Left lobe of liver (tissue), 2 donors: ENCODE measurements around the gene RFTN2. TPM values are rescaled to one million over a fixed set of nuclear protein-coding genes. Genes with fewer than 3 reads are reported as not detected.
"Not testable (repeated sequence)": the region's sequence is repeated elsewhere in the genome, so short reads cannot be mapped to it uniquely, and the experiment has no call there.

Experiments used
- ATAC-seq: fragments of 200-7000 bp; cut with Tn5 transposase; one replicate; pipeline ENCODE4 v1.9.1; 2020; ENCODE audit warnings: mild to moderate bottlenecking, moderate library complexity
- DNase-seq: peaks from one replicate; pipeline ENCODE4 v3.0.0-alpha.2; 2020; ENCODE audit warnings: low spot score
- total RNA-seq: library from RNA; stranded (reverse); gene quantifications from one replicate; pipeline ENCODE4 v1.2.1, GENCODE V29; 2021
- donor health status: DM: no; HTN: no; CAD: no; lungs with moderate emphysema.
- donor health status: DM: no; HTN: yes; CAD: no.

RFTN2 gene, protein sequence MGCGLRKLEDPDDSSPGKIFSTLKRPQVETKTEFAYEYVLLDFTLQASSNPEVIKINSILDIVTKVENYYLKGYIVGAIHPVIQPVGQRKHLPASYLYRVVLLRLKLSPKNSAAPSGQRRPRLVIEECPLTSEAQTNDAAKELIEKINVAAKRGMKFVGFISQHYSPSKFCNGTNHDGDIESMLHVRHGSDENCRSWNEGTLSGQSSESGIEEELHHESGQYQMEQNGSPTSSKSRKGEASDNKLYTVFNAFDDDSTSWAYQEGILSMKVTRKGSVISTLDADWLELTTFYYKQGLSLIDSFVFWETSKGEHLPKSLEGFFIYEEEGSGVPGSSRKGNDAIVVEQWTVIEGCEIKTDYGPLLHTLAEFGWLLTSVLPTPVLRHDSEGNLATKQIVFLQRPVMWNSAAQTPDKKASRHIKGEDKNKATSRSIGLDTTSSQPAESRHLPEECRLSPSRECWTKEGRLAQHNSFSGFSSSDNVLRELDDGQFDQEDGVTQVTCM
- 1.1 TPM for total RNA-seq

DNA sequence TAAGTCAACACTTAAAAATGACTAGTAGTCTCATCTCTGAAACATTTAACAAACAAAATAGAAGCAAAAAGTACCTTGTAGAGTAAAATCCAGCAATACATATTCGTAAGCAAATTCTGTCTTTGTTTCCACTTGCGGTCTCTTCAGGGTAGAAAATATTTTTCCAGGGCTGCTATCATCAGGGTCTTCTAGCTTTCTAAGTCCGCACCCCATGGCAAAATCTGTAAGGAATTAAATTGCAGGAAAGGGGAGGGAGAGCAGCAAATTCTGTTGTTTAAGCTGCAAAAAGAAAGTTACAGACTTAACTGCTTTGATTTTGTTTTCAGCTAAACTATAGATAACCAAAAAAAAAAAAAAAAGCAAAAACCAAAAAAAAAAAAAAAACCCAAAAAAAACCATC lies at the start of gene RFTN2:
Gene RFTN2 (minus strand): TSS at position 342 of the 400 bp plus-strand sequence. CDS start 129 bp downstream, at position 213.
- ATAC-seq (no peak), DNase-seq (no peak)

DNA sequence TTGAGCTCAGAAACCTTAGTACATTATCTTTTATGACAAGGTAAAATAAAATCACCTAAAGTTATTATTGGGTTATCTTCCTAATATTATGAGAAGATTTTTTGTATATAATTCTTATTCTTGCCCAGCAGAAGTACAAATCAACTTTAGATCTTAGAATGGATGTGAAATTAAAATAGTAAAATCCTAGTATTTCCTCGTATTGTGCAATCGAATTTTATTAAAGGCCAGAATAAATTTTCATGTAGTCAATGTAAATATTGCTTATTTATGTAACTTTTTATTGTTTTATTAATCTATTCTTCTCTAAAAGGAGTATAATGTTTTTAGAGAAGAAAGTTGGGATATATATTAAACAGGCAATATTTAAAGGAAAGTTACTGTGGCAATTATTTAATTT lies 42.5 kb upstream of the RFTN2 start:
- no peak for DNase-seq
- no peak for ATAC-seq

DNA sequence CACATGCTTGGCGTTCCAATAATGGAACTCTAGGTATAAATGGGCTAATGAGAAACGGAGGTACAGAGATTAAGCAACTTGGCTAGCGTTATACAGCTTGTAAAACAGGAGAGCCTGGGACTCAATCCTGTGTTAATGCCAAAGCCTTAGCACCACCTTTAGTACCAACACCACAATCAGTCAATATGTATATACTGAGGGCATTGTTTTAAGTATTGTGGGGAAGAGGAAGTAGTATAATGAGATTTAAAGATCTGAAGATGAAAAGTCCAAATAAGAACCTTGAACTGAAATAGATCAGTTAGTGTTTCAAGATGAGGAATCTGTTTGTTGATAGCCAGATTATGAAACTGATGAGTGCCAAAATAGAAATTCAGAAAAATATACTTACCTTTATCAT lies 37.9 kb upstream of the RFTN2 start:
- ATAC-seq = no peak
- DNase-seq = no peak

DNA sequence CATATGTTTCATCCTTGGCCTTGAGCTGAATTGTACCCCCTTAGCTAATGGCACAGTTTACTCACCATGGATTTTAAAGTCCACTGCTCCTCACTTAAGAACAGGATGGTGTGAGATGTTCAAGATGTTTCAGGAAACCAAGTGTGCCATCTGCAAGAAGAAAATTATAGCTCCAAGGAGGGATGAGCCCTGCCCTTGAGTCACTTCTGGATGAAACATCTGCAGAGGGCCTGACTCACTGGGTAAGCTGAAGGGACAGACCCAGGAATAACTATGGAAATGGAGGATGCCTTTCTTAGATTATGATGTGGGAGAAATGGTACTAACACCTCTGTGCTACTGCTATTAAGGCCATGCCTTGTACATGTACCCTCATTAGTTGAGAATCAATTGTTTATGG lies 36.2 kb upstream of the RFTN2 start:
- DNase-seq (no peak), ATAC-seq (no peak)

DNA sequence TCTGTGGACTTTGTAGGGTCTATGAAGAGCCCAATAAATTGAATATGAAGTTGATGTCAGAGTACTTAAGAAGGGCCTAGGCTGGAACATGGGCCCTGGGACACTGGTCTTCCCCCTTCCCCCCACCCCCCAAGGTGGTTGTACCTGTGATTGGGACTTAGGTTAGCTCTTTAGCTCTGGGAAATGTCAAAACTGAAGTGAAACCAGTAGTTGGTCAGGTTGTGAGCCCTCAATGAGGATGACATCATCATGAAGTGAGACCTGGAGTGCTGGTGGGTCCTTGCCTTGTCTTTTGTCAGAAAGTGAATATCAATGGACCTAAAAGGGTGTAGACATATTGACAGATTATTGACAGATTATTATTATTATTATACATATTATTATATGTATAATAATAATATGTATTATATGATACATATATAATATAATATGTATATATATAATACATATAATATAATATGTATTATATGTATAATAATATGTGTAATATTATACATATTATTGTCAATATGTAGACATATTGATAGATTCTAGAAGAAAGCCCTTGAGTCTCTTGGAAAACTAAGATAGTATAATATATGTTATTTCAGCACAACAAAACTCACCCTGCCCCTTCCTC lies 35.1 kb upstream of the RFTN2 start:
- ATAC-seq = no peak

DNA sequence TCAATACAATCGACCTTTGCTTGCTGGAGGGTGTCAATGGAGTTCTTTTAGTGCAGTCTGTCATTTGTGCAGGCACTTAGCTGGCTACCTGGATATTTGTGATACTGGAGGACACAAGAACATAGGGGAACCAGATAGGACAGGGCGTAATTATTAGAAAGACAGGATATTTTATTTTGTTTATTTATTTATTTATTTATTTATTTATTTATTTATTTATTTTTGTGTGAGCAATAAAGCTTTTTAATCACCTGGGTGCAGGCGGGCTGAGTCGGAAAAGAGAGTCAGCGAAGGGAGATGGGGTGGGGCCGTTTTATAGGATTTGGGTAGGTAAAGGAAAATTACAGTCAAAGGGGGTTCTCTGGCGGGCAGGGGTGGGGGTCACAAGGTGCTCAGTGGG lies 33.8 kb upstream of the RFTN2 start:
- not testable (repeated sequence) for DNase-seq, ATAC-seq

More for the DNA sequence above, 35.1 kb upstream of the RFTN2 start:
- no peak for DNase-seq

DNA sequence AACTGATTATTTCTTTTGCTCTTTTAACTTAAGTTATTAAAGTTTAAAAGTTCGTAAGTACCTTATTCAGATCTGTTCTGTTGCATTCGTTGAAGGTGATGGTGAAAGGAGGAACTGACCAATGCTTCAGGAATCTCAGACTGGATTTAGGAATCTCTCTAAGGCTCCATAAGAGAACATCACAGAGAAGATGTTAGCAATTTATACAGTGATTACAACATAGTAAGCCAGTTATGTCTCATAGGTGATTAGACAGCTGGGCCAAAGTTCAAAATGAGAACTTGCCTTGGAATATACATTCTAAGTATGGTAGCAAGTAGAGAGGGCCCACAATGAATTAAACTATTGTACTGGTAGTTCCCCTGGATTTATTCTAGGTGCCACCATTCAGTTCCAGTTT lies 32.9 kb upstream of the RFTN2 start:
- ATAC-seq (no peak), DNase-seq (no peak)

DNA sequence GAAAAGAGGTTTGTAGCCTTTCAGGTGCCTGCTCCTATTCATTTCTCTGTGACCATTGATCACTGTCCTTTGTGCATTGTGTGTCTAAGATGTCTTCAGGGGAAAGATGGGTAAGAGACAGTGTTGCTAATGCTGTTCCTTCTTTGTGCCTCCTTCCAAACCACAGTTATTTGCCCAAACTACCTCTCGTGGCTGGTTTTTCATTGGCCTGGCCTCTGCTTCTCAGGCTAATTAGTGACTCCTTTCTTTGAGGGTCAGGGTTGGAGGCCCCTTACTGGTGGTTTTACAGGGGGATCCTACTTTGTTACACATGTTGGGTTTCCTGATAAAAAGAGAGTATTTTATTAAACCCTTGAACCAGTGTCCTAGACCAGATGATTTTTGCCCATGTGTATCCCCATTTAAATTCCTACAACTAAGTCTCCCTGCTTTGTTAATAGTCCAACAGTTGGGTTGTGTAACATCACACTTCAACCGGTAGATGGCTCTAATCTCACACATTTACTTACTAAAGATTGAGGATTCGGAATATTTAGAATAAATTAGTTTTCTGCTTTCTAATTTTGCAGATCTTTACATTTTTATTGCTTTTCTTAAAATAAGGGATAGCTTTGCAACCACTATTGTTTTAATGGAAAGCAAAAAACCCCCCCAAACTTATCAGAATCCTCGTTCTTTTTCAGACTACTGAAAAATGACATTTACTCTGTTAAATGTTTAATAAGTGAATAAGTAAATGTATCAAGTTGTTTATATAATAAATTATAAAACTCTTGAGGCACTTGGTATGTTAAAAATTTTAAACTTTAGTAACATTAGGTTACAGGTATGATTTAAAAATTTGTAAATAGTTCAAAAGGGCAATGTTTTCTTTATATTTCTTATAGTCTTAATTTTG lies 32.2 kb upstream of the RFTN2 start:
- no peak for DNase-seq
- peak; percentile 40 for ATAC-seq

DNA sequence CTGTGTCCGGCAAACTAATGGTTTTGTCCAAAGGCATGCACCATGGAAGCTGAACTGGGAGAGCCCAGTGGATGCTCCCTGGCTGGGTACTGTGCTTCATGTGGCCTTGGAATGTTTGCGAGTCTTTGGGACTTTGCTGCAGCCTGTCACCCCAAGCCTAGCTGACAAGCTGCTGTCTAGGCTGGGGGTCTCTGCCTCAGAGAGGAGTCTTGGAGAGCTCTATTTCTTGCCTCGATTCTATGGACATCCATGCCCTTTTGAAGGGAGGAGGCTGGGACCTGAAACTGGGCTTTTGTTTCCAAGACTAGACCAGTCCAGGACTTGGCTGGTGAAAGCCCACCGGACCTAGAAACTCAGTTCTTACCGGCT lies 31.4 kb upstream of the RFTN2 start:
- ATAC-seq (no peak), DNase-seq (no peak)

DNA sequence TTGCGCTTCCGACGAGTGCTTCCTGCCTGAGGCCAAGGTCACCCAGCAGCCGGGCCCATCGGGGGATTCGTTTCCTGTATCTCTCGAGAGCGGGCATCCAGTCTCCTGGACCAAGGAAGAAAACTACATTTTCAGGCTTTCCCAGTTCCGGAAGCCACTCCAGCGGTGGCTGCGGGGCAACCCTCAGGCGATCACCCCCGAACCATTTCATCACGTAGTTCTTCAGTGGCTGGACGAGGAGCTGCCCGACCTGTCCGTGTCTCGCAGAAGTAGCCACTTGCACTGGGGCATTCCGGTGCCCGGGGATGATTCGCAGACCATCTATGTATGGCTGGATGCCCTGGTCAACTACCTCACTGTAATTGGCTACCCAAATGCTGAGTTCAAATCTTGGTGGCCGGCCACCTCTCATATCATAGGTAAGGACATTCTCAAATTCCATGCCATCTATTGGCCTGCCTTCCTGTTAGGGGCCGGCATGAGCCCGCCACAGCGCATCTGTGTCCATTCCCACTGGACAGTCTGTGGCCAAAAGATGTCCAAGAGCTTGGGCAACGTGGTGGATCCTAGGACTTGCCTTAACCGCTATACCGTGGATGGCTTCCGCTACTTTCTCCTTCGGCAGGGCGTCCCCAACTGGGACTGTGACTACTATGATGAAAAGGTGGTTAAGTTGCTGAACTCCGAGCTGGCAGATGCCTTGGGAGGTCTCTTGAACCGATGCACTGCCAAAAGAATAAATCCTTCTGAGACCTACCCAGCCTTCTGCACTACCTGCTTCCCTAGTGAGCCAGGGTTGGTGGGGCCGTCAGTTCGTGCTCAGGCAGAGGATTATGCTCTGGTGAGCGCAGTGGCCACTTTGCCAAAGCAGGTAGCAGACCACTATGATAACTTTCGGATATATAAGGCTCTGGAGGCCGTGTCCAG lies 30.8 kb upstream of the RFTN2 start:
- ATAC-seq = peak; percentile 1

DNA sequence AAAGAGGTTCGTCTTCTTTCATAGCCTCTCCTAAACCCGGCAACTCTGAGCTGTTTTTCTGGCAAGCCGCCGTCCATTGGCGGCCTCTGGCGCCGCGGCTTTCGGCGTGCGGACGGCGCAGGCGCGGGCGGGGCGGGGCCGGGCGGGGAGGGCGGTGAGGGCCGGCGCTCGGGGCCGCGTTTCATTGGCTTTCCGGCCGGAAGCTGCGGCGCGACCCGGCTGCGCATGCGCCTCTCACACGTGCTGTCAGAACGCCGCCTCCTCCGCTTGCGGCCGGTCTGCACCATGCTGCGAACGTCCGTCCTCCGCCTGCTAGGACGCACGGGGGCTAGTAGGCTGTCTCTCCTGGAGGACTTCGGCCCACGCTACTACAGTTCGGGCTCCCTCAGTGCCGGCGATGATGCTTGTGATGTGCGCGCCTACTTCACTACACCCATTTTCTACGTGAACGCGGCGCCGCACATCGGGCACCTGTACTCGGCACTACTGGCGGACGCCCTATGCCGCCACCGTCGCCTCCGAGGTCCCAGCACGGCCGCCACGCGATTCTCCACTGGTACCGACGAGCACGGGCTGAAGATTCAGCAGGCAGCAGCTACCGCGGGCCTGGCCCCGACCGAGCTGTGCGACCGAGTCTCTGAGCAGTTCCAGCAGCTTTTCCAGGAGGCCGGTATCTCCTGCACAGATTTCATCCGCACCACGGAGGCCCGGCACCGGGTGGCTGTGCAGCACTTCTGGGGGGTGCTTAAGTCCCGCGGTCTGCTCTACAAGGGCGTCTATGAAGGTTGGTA lies 29.9 kb upstream of the RFTN2 start, which contains the start of gene MARS2:
Gene MARS2 (plus strand): TSS at position 249 of the 791 bp plus-strand sequence. CDS start 37 bp downstream, at position 286.
- peak; percentile 95 for DNase-seq
- ATAC-seq = peak; percentile 91

More for the DNA sequence above, 30.8 kb upstream of the RFTN2 start:
- no peak for DNase-seq

DNA sequence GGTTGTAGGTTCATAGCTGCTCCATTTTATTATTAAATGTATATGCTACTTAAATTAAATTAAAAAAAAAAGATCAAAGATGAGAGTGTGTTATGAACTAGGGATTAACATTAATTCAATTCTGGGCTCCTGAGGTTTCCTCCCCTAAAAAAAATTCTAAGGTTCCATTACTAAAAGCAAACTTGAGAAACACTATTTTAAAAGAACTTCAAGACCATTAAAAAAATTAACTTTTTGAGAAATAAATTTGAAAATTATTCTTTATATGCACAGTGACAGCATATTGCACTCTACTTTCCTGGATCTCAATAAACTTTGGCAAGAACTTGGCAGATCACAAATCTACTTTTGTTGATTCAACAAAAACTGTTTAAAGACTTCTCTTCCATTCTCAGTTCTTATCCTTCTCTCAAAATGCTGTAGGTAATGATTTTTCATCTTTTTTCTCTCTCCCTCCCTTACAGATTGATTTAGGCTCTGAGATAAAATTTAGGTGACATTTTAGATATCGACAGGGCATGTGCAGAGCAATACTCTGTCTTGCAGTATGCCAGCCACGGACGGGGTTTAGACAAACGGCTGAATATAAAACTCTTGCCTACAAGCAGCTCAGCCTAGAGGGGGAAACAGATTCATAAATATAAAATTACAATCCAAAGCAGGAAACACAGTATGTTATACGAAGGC lies 29.2 kb upstream of the RFTN2 start:
- ATAC-seq = peak; percentile 57
- no peak for DNase-seq

DNA sequence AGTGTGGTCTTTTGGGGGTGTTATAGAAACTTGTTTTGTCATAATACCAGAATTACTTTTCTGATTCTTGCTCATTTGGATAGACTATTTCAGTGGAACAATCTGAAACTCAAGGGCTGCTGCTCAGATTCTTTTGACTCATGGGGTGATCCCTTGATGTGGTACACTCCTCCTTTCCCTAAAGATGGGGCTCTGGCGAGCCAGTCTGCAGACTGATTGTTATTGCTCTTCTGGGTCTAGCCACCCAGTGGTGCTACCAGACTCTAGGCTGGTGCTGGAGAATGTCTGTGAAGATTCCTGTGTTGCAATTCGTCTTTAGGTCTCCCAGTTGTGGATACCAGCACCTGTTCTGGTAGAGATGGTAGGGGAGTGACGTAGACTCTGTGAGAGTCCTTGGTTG lies 25.6 kb upstream of the RFTN2 start:
- ATAC-seq (no peak), DNase-seq (no peak)

DNA sequence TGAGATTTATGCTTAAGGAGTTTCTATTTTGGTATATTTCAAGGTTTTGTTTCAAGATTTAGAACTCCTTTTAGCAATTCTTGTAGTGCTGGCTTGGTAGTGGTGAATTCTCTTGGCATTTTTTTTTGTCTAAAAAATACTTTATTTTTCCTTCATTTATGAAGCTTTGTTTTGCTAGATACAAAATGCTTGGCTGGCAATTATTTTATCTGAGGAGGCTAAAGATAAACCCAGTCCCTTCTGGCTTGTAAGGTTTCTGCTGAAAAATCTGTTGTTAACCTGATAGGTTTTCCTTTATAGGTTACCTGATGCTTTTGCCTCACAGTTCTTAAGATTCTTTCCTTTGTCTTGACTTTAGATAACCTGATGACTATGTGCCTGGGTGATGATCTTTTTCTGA lies 24.3 kb upstream of the RFTN2 start:
- not testable (repeated sequence) for ATAC-seq, DNase-seq

DNA sequence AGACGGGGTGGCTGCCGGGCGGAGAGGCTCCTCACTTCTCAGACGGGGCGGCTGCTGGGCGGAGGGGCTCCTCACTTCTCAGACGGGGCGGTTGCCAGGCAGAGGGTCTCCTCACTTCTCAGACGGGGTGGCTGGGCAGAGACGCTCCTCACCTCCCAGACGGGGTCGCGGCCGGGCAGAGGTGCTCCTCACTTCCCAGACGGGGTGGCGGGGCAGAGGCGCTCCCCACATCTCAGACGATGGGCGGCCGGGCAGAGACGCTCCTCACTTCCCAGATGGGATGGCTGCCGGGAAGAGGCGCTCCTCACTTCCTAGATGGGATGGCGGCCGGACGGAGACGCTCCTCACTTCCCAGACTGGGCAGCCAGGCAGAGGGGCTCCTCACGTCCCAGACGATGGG lies 21.2 kb upstream of the RFTN2 start:
- ATAC-seq, DNase-seq: not testable (repeated sequence)

DNA sequence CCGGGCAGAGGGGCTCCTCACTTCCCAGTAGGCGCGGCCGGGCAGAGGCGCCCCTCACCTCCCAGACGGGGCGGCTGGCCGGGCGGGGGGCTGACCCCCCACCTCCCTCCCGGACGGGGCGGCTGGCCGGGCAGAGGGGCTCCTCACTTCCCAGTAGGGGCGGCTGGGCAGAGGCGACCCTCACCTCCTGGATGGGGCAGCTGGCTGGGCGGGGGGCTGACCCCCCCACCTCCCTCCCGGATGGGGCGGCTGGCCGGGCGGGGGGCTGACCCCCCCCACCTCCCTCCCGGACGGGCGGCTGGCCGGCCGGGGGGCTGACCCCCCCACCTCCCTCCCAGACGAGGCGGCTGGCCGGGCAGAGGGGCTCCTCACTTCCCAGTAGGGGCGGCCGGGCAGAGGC lies 20.6 kb upstream of the RFTN2 start:
- not testable (repeated sequence) for DNase-seq, ATAC-seq

DNA sequence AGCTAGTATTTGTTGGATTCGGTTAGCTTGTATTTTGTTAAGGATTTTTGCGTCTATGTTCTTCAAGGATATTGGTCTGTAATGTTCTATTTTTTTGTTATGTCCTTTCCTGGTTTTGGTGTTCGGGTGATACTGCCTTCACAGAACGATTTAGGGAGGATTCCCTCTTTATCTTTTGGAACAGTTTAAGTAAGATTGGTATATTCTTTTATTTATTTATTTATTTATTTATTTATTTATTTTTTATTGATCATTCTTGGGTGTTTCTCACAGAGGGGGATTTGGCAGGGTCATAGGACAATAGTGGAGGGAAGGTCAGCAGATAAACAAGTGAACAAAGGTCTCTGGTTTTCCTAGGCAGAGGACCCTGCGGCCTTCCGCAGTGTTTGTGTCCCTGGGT lies 19.8 kb upstream of the RFTN2 start:
- DNase-seq, ATAC-seq: not testable (repeated sequence)

DNA sequence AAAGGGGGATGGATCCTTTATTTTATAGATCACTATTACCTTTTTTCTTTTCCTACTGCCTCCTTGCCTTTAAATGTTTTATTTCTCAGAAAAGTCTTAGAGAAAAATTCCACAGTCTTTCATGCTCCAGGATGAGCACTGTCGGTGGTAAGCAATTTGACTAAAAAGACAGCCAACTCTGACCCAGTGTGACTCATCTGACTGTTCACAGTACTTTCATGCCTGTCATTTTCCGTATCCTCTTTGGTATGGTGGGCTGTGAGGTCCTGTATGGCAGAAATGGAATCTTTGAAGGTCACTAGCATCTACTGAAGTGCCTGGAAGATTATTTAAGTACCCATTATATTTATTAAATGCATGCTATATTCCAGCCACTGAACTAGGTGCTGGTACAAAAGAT lies 2.1 kb upstream of the RFTN2 start:
- no peak for ATAC-seq

DNA sequence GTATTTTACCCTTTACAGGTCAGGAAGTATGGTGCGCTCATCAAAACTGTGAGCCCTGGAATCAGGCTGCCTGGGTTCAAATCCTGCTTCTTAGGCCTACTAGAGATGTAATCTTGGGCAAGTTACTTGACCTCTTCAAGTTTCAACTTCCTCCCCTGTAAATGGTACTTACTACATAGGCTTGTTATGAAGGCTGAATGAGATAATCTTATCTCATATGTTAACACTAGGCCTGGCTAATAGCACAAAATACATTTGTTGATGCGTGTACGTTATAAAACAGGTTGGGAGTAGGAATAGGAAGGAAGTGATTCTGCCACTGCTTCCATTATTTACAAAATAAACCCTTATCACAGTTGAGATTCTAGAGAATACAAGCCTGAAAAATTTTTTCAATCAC lies 1.7 kb upstream of the RFTN2 start:
- no peak for DNase-seq
- no peak for ATAC-seq

More for the DNA sequence above, 2.1 kb upstream of the RFTN2 start:
- no peak for DNase-seq
